Activated CD4-positive, CD25-positive, alpha-beta regulatory T cell treated with anti-CD3 and anti-CD28 coated beads, Interleukin-2, amount 50 U/mL, for 24 hours (primary cell): ENCODE results near the gene UGT2A2.
"Not testable (repeated sequence)": the region's sequence is repeated elsewhere in the genome, so short reads cannot be mapped to it uniquely, and the experiment has no call there.

Experiments used
- ATAC-seq, 2 donors: fragments of 150-1000 bp; cut with Tn5 transposase; one replicate each; pipeline ENCODE4 v1.10.0; 2021; ENCODE audit warnings: mild to moderate bottlenecking in 1 of 2, moderate library complexity in 1 of 2

Gene UGT2A2

GRCh38 chr4:69639542-69639941 is at the start of gene UGT2A2:
TSS of gene UGT2A2 (minus strand) at chr4:69639642. CDS start at chr4:69639640, 2 bp downstream.
- ATAC-seq = no peak

GRCh38 chr4:69684804-69685203 is 45.4 kb upstream of the UGT2A2 start:
- ATAC-seq = no peak

GRCh38 chr4:69668680-69669079 is 29.2 kb upstream of the UGT2A2 start:
- ATAC-seq = no peak

GRCh38 chr4:69664009-69664408 is 24.6 kb upstream of the UGT2A2 start:
- not testable (repeated sequence) for ATAC-seq

GRCh38 chr4:69661130-69661803 is 21.8 kb upstream of the UGT2A2 start:
- not testable (repeated sequence) for ATAC-seq

GRCh38 chr4:69658133-69658532 is 18.7 kb upstream of the UGT2A2 start:
- ATAC-seq = no peak

- no peak for ATAC-seq
These were observed 17.3 kb upstream of the UGT2A2 start for GRCh38 chr4:69656653-69657158.

GRCh38 chr4:69653147-69653546 is 13.7 kb upstream of the UGT2A2 start, which contains the start of gene UGT2A1:
TSS of gene UGT2A1 (minus strand) at chr4:69653247. CDS start at chr4:69647644, 5,603 bp downstream.
- no peak for ATAC-seq

- no peak for ATAC-seq
These were observed 11.4 kb upstream of the UGT2A2 start for GRCh38 chr4:69650872-69651271.

GRCh38 chr4:69649629-69650028 is 10.2 kb upstream of the UGT2A2 start:
- ATAC-seq = no peak

- no peak for ATAC-seq
These were observed 9.8 kb upstream of the UGT2A2 start for GRCh38 chr4:69649207-69649606.

- no peak for ATAC-seq
These were observed 3.5 kb upstream of the UGT2A2 start for GRCh38 chr4:69642961-69643360.

GRCh38 chr4:69640289-69640688 is 847 bp upstream of the UGT2A2 start:
- no peak for ATAC-seq

GRCh38 chr4:69617083-69617694 is 22.3 kb downstream of the UGT2A2 start:
- ATAC-seq = no peak

GRCh38 chr4:69610484-69610883 is 29.0 kb downstream of the UGT2A2 start:
- ATAC-seq = no peak

GRCh38 chr4:69601065-69601464 is 38.4 kb downstream of the UGT2A2 start:
- no peak for ATAC-seq

- ATAC-seq = no peak
These were observed 39.4 kb downstream of the UGT2A2 start for GRCh38 chr4:69600013-69600412.

GRCh38 chr4:69594382-69594781 is 45.1 kb downstream of the UGT2A2 start:
- ATAC-seq = no peak

GRCh38 chr4:69591364-69591763 is 48.1 kb downstream of the UGT2A2 start:
- ATAC-seq = no peak

GRCh38 chr4:69589884-69590283 is 49.6 kb downstream of the UGT2A2 start:
- ATAC-seq = no peak

GRCh38 chr4:69584135-69584534 is 55.3 kb downstream of the UGT2A2 start:
- ATAC-seq = no peak

GRCh38 chr4:69583543-69583942 is 55.9 kb downstream of the UGT2A2 start:
- ATAC-seq = no peak

- no peak for ATAC-seq
These were observed 62.2 kb downstream of the UGT2A2 start for GRCh38 chr4:69577245-69577644.

- ATAC-seq = no peak
These were observed 63.1 kb downstream of the UGT2A2 start for GRCh38 chr4:69576251-69576877.
